CD14-positive monocyte (primary cell): ENCODE measurements around the gene DSC1. TPM values are rescaled to one million over a fixed set of nuclear protein-coding genes. Genes with fewer than 3 reads are reported as not detected.

Experiments used
- DNase-seq, 3 donors: peaks; one replicate each; pipeline ENCODE4 v3.0.0-alpha.2; 2011 to 2022
- H2AFZ ChIP-seq: 2 replicates; pipeline ENCODE4 v1.6.0; 2012; ENCODE audit warnings: mild to moderate bottlenecking, low read depth, low read length, inconsistent platforms; ENCODE audit not compliant: insufficient read depth, poor library complexity, severe bottlenecking
- H3K27ac ChIP-seq, 2 donors: 1 replicate in 1 of 2; 2 replicates in 1 of 2; pipeline ENCODE4 v1.5.1; 2012 to 2013; ENCODE audit warnings: low read length in 2 of 2, control low read depth in 1 of 2, inconsistent platforms in 1 of 2, low read depth in 1 of 2, mild to moderate bottlenecking in 1 of 2
- H3K27me3 ChIP-seq, 2 donors: one replicate each; pipeline versions ENCODE4 v1.6.0 to v1.6.1; 2011 to 2013; ENCODE audit warnings: low read length in 2 of 2; ENCODE audit not compliant: control insufficient read depth in 2 of 2, insufficient read depth in 2 of 2
- H3K36me3 ChIP-seq, 2 donors: replicated peaks in 1 of 2; 1 replicate in 1 of 2; 2 replicates in 1 of 2; pipeline versions ENCODE4 v1.5.1 to v1.6.1; 2012 to 2013; ENCODE audit warnings: low read length in 2 of 2, control low read depth in 1 of 2, inconsistent platforms in 1 of 2, mild to moderate bottlenecking in 1 of 2; ENCODE audit not compliant: insufficient read depth in 2 of 2, control insufficient read depth in 1 of 2
- H3K4me1 ChIP-seq, 2 donors: 1 replicate in 1 of 2; 2 replicates in 1 of 2; pipeline versions ENCODE4 v1.5.1 to v1.6.1; 2012 to 2013; ENCODE audit warnings: low read length in 2 of 2, control low read depth in 1 of 2, inconsistent platforms in 1 of 2, mild to moderate bottlenecking in 1 of 2, moderate library complexity in 1 of 2; ENCODE audit not compliant: insufficient read depth in 2 of 2, control insufficient read depth in 1 of 2
- H3K4me2 ChIP-seq: replicated peaks from 2 replicates; pipeline ENCODE3; 2012; ENCODE audit warnings: low read length, moderate library complexity, mild to moderate bottlenecking; ENCODE audit not compliant: poor library complexity, severe bottlenecking; ENCODE audit errors: extremely low read depth
- H3K4me3 ChIP-seq, 3 experiments: fragments of 200-600 bp in 1 of 3; sonication (generic) in 1 of 3; replicated peaks in 1 of 3; 1 replicate in 2 of 3; 2 replicates in 1 of 3; pipeline ENCODE4 v1.5.1; 2011 to 2013; ENCODE audit warnings: low read length in 3 of 3, mild to moderate bottlenecking in 3 of 3, control low read depth in 2 of 3, low read depth in 2 of 3, inconsistent platforms in 1 of 3, moderate library complexity in 1 of 3
- H3K79me2 ChIP-seq: 2 replicates; pipeline ENCODE4 v1.6.0; 2012; ENCODE audit warnings: mild to moderate bottlenecking, control low read depth, inconsistent platforms, low read length, moderate library complexity; ENCODE audit not compliant: insufficient read depth
- H3K9ac ChIP-seq: 2 replicates; pipeline ENCODE4 v1.6.0; 2017; ENCODE audit warnings: low read length, mild to moderate bottlenecking; ENCODE audit not compliant: insufficient read depth, poor library complexity, severe bottlenecking
- H3K9me3 ChIP-seq, 2 donors: replicated peaks in 1 of 2; 1 replicate in 1 of 2; 2 replicates in 1 of 2; pipeline versions ENCODE4 v1.5.1 to v1.6.1; 2012 to 2013; ENCODE audit warnings: low read length in 2 of 2, control low read depth in 1 of 2; ENCODE audit not compliant: control insufficient read depth in 1 of 2, insufficient read depth in 1 of 2
- H4K20me1 ChIP-seq: 2 replicates; pipeline ENCODE4 v1.6.0; 2012; ENCODE audit warnings: mild to moderate bottlenecking, low read length, control low read depth, moderate library complexity; ENCODE audit not compliant: insufficient read depth
- H3K27ac Mint-ChIP-seq, 7 donors: one replicate each; pipeline ENCODE4 v1.8.0; 2020; ENCODE audit warnings: mild to moderate bottlenecking in 7 of 7, mixed read lengths in 7 of 7, moderate library complexity in 6 of 7, inconsistent platforms in 2 of 7
- H3K27me3 Mint-ChIP-seq, 3 donors: one replicate each; pipeline ENCODE4 v1.8.0; 2021 to 2022; ENCODE audit warnings: low read depth in 3 of 3, mild to moderate bottlenecking in 3 of 3, mixed read lengths in 3 of 3, moderate library complexity in 3 of 3, inconsistent platforms in 1 of 3
- H3K36me3 Mint-ChIP-seq, 2 donors: one replicate each; pipeline ENCODE4 v1.8.0; 2020; ENCODE audit warnings: mixed read lengths in 2 of 2, inconsistent platforms in 1 of 2, mild to moderate bottlenecking in 1 of 2
- H3K4me1 Mint-ChIP-seq: one replicate; pipeline ENCODE4 v1.8.0; 2020; ENCODE audit warnings: mild to moderate bottlenecking, mixed read lengths
- H3K4me3 Mint-ChIP-seq, 2 donors: one replicate each; pipeline ENCODE4 v1.8.0; 2020; ENCODE audit warnings: mild to moderate bottlenecking in 2 of 2, mixed read lengths in 2 of 2, moderate library complexity in 1 of 2
- H3K9me3 Mint-ChIP-seq, 7 donors: one replicate each; pipeline ENCODE4 v1.8.0; 2020 to 2022; ENCODE audit warnings: mixed read lengths in 7 of 7, mild to moderate bottlenecking in 6 of 7, moderate library complexity in 6 of 7, inconsistent platforms in 2 of 7
- WGBS: methylation state at CpG from one replicate; pipeline ENCODE4 v1.1.5; 2013; ENCODE audit warnings: missing lambda C conversion rate; ENCODE audit not compliant: insufficient coverage; 5-methylcytosine and 5-hydroxymethylcytosine counted together
- intact Hi-C, 2 donors: fragments of 100-400 bp; cut with micrococcal nuclease; formaldehyde crosslinking; loops; one replicate each; pipeline versions ENCODE4 v1.15.0 to v1.15.1; 2023
- polyA plus RNA-seq, 3 donors: library from polyadenylated mRNA; depleted of rRNA in 1 of 3; unstranded in 2 of 3; stranded (reverse) in 1 of 3; fragments of 300-500 nt in 2 of 3; fragments of >200 nt in 1 of 3; fragmentation: Illumina TruSeq in 2 of 3; gene quantifications; 1 replicate in 2 of 3; 2 replicates in 1 of 3; pipeline ENCODE4 v1.2.3, GENCODE V29; 2012 to 2021
- TF ChIP-seq, protein P1 (sequence below): fragments of 200-600 bp; IDR thresholded peaks from one replicate; pipeline ENCODE4 v1.8.0; 2022; ENCODE audit warnings: antibody characterized with exemption, mild to moderate bottlenecking

The DSC1 gene
- polyA plus RNA-seq, 3 donors, result not detected

DNA sequence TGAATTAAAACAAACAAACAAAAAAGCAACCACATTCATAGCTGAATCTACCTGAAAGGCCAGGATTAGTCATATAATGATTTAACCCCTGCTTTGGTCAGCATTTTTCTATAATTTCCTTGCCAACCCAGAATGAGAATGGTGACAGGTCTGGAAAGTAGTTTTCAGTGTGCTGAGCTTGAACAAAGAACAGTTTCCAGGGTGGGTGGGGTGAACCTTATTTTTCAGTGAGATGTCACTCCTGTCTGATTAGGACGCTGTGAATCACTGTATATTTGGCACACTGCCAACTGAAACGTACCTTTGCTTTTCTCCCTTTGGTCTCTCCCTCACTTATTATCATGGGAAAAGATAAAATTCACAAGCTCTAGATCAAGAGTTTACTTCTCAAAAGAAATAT, 35.0 kb upstream of the DSC1 start:
- no peak overlapping the region for H3K4me2 ChIP-seq
- no peaks in the 10 kb centered on the region for H3K79me2 ChIP-seq
- no peak overlapping the region for H2AFZ ChIP-seq
- no peaks in the 10 kb centered on the region for H4K20me1 ChIP-seq
- Mint-ChIP-seq H3K27me3 (peaks cover 0 to 2% (median 0%) of the 10 kb centered on the region in 3 donors), H3K36me3 (no peaks in the 10 kb centered on the region), H3K27ac (no peak overlapping the region), H3K9me3 (peaks cover 0 to 6% (median 3%) of the 10 kb centered on the region in 7 donors), H3K4me1 (peaks cover 12% of the 10 kb centered on the region), H3K4me3 (no peak overlapping the region)
- DNase-seq, result no peak
- WGBS, result no CpG with 5 or more reads among the region's 2 CpGs
- H3K27me3 ChIP-seq, result no peaks in the 10 kb centered on the region
- H3K9me3 ChIP-seq, result no peaks in the 10 kb centered on the region
- intact Hi-C loops, result no loop called here
- TF ChIP-seq, protein P1, sequence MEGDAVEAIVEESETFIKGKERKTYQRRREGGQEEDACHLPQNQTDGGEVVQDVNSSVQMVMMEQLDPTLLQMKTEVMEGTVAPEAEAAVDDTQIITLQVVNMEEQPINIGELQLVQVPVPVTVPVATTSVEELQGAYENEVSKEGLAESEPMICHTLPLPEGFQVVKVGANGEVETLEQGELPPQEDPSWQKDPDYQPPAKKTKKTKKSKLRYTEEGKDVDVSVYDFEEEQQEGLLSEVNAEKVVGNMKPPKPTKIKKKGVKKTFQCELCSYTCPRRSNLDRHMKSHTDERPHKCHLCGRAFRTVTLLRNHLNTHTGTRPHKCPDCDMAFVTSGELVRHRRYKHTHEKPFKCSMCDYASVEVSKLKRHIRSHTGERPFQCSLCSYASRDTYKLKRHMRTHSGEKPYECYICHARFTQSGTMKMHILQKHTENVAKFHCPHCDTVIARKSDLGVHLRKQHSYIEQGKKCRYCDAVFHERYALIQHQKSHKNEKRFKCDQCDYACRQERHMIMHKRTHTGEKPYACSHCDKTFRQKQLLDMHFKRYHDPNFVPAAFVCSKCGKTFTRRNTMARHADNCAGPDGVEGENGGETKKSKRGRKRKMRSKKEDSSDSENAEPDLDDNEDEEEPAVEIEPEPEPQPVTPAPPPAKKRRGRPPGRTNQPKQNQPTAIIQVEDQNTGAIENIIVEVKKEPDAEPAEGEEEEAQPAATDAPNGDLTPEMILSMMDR, result no peak
- peaks cover 13 to 25% of the 10 kb centered on the region in 2 donors for H3K4me1 ChIP-seq
- no peak overlapping the region for H3K9ac ChIP-seq
- no peak overlapping the region for H3K4me3 ChIP-seq
- H3K27ac ChIP-seq, result no peak overlapping the region
- no peaks in the 10 kb centered on the region for H3K36me3 ChIP-seq

DNA sequence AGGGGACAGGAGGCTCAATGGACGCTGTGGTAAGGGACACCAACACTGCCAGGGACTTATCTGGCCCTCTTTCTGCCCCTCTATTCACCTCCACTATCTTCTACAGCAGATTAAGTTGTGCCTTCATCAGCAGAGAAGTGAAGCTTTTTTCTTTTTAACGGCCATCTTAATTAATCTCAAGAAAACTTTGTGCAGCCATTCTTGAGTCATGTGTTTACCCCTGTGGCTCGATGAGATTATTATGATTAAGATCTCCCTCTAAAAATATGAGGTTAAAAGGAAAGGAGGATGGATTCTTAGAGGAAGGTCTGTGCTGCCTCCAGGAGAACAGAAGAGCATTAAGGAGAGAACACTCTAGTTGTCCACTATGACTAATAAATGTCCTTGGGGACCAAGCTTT, 32.4 kb upstream of the DSC1 start:
- no peaks in the 10 kb centered on the region for H3K9me3 ChIP-seq
- Mint-ChIP-seq H3K4me1 (peaks cover 12% of the 10 kb centered on the region), H3K9me3 (peaks cover 0 to 6% (median 3%) of the 10 kb centered on the region in 7 donors), H3K27ac (no peak overlapping the region), H3K4me3 (no peak overlapping the region), H3K27me3 (peaks cover 0 to 2% (median 0%) of the 10 kb centered on the region in 3 donors), H3K36me3 (no peaks in the 10 kb centered on the region)
- peak overlapping the region; percentile 14 for H2AFZ ChIP-seq
- no peaks in the 10 kb centered on the region for H3K79me2 ChIP-seq
- no peak overlapping the region for H3K27ac ChIP-seq
- H3K27me3 ChIP-seq, result no peaks in the 10 kb centered on the region
- no peaks in the 10 kb centered on the region for H3K36me3 ChIP-seq
- TF ChIP-seq, protein P1, result no peak
- peaks cover 11 to 14% of the 10 kb centered on the region in 2 donors for H3K4me1 ChIP-seq
- no peak for DNase-seq
- WGBS, result 83% methylated on average over 1 of the region's 3 CpGs
- no peak overlapping the region for H3K4me3 ChIP-seq
- intact Hi-C loops, result no loop called here
- H3K9ac ChIP-seq, result no peak overlapping the region
- H4K20me1 ChIP-seq, result no peaks in the 10 kb centered on the region
- H3K4me2 ChIP-seq, result no peak overlapping the region
